ENCODE measurements around the gene RSPH1. TPM values are rescaled to one million over a fixed set of nuclear protein-coding genes. Genes with fewer than 3 reads are reported as not detected.

The RSPH1 gene
- total and polyA plus RNA-seq, 2 of the 4 experiments (the other 2 are of a cell fraction) = not detected

DNA sequence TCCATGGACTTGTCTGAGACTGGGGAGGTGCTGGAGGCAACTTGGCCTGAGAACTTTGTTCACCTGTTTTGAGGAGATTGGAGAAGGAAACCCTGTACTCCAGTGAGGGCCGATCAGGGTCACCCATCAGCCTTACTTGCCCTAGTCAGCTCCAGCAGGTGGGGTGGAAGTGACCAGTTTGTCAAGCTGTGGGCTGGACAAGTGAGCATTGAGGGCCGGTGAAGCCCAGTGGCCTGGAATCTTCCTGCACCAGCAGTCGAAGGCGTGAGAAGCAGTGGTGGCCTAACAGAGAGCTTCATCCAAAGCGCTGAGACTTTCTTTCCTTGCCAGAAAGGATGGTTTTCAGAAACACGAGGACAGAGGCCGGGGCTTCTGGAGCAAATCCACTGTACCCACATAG is 27.2 kb upstream of the RSPH1 start:
- dilution Hi-C loops (cut with HindIII; ENCODE audit: low sequenced_read_pairs, unreplicated experiment) = no loop called here
- Histone ChIP-seq H2BK120ac (ENCODE audit: low read depth, low read length) (no peak overlapping the region), H3K79me1 (ENCODE audit: low read depth in 1 of 2, low read length in 2 of 2) (no peaks in the 10 kb centered on the region), H3K9me3 (ENCODE audit: control insufficient read depth, insufficient read depth, low read length) (no peaks in the 10 kb centered on the region), H3K9me1 (ENCODE audit: insufficient read depth, low read length) (no peaks in the 10 kb centered on the region), H4K5ac (ENCODE audit: low read depth, low read length) (no peak overlapping the region), H2BK20ac (ENCODE audit: low read depth, low read length) (no peak overlapping the region), H3K18ac (ENCODE audit: low read depth, low read length) (no peak overlapping the region), H2AK9ac (replicated peaks; ENCODE audit: low read depth, low read length, poor library complexity) (no peak overlapping the region), H2BK15ac (ENCODE audit: low read depth, low read length) (no peak overlapping the region), H3K9ac (ENCODE audit: low read depth, low read length) (no peak overlapping the region), H2AFZ (replicated peaks; ENCODE audit: low read length, poor library complexity) (no peak overlapping the region), H3K14ac (replicated peaks; ENCODE audit: low read depth, low read length) (no peak overlapping the region), H3K4me2 (ENCODE audit: low read depth, low read length) (no peak overlapping the region), H3K56ac (ENCODE audit: extremely low read depth, insufficient read depth, low read length) (no peak overlapping the region), H4K91ac (ENCODE audit: insufficient read depth, low read depth, low read length) (no peak overlapping the region), H3K4me3 (ENCODE audit: insufficient read depth, low read depth, low read length) (no peak overlapping the region), H4K8ac (ENCODE audit: low read depth in 2 of 2, low read length in 2 of 2) (no peak overlapping the region), H3K36me3 (ENCODE audit: control insufficient read depth, insufficient read depth, low read length) (no peaks in the 10 kb centered on the region), H2BK5ac (ENCODE audit: low read depth, low read length, poor library complexity, severe bottlenecking) (no peak overlapping the region), H3K4ac (ENCODE audit: low read depth, low read length) (no peak overlapping the region), H3K27me3 (ENCODE audit: control insufficient read depth, insufficient read depth, low read length) (peaks cover 25% of the 10 kb centered on the region), H3K23ac (ENCODE audit: low read depth, low read length) (no peak overlapping the region), H4K20me1 (ENCODE audit: insufficient read depth, low read length) (no peaks in the 10 kb centered on the region; the same call in 1 of the 2 replicates), H3K27ac (ENCODE audit: insufficient read depth, low read length) (no peak overlapping the region), H3K4me1 (ENCODE audit: control insufficient read depth, insufficient read depth, low read length) (peaks cover 5% of the 10 kb centered on the region; the same call in 1 of the 2 replicates), H2AK5ac (ENCODE audit: low read depth, low read length) (no peak overlapping the region)
- TF ChIP-seq MXI1 (IDR thresholded peaks at IDR 0.05; ENCODE audit: borderline replicate concordance, low read depth, low read length) (no peak), RCOR1 (IDR thresholded peaks at IDR 0.05; ENCODE audit: insufficient replicate concordance, low read length) (no peak), BHLHE40 (IDR thresholded peaks at IDR 0.05; ENCODE audit: low read depth, low read length) (no peak), SMC3 (IDR thresholded peaks at IDR 0.05; ENCODE audit: low read depth, low read length) (no peak), CHD1 (IDR thresholded peaks at IDR 0.05; ENCODE audit: low read depth, low read length) (no peak), USF2 (IDR thresholded peaks at IDR 0.05; ENCODE audit: low read depth, low read length) (no peak)
- in situ Hi-C loops (cut with MboI; ENCODE audit: low sequenced_read_pairs) = no loop called here
- no TSS peak for BruUV-seq (replicated peaks)
- intact Hi-C loops (cut with micrococcal nuclease) = no loop called here
- CTCF ChIA-PET = no interaction called here
- ATAC-seq (ENCODE audit: low read depth) = no peak
- POLR2A ChIA-PET (ENCODE audit: unreplicated experiment) = no interaction called here
- DNase-seq = no peak
- 80% methylated on average over 1 of the region's 7 CpGs; no CpG with 5 or more reads in 1 of the 2 experiments for WGBS, 2 experiments (ENCODE audit: extremely low coverage in 2 of 2, insufficient read length in 1 of 2)

Data from IMR-90 (cell line).